ENCODE measurements around the gene FIGLA. TPM values are rescaled to one million over a fixed set of nuclear protein-coding genes. Genes with fewer than 3 reads are reported as not detected.
"Not testable (repeated sequence)": the region's sequence is repeated elsewhere in the genome, so short reads cannot be mapped to it uniquely, and the experiment has no call there.

FIGLA gene
- total and polyA plus RNA-seq, 2 donors (not counting 1 experiment from before 2014, with no cell fraction given) = not detected

- DNase-seq (no peak), ATAC-seq (ENCODE audit: low read depth) (no peak)
- POLR2A ChIA-PET = no interaction called here
- Histone ChIP-seq H3K9ac (ENCODE audit: low read length) (no peak overlapping the region), H3K4me3 (ENCODE audit: control extremely low read depth in 1 of 5, extremely low read depth in 1 of 5, insufficient read depth in 1 of 5, low read depth in 2 of 5, low read length in 4 of 5) (no peak overlapping the region), H4K20me1 (ENCODE audit: control insufficient read depth, insufficient read depth, low read length, poor library complexity, severe bottlenecking) (peaks cover 33% of the 10 kb centered on the region), H3K27ac (ENCODE audit: low read length in 2 of 2) (no peak overlapping the region), H3K79me2 (ENCODE audit: control insufficient read depth, insufficient read depth, low read length) (peaks cover 34% of the 10 kb centered on the region), H3K36me3 (replicated peaks in 1 of 2; ENCODE audit: control extremely low read depth in 1 of 2, control insufficient read depth in 1 of 2, extremely low read depth in 1 of 2, insufficient read depth in 2 of 2, low read length in 1 of 2) (peaks cover 0 to 4% of the 10 kb centered on the region in 2 experiments), H3K4me2 (replicated peaks; ENCODE audit: low read depth, low read length, poor library complexity, severe bottlenecking) (no peak overlapping the region), H3K4me1 (ENCODE audit: control insufficient read depth in 2 of 2, insufficient read depth in 2 of 2, low read length in 2 of 2) (no peaks in the 10 kb centered on the region), H2AFZ (ENCODE audit: insufficient read depth, low read depth, low read length, poor library complexity, severe bottlenecking) (no peak overlapping the region), H3K27me3 (replicated peaks in 1 of 4; ENCODE audit: control extremely low read depth in 1 of 4, control insufficient read depth in 3 of 4, insufficient read depth in 4 of 4, low read length in 3 of 4) (no peaks in the 10 kb centered on the region), H3K9me3 (ENCODE audit: control extremely low read depth in 1 of 3, control insufficient read depth in 2 of 3, insufficient read depth in 1 of 3, low read length in 2 of 3) (peaks cover 0 to 9% (median 4%) of the 10 kb centered on the region in 3 donors)
- intact Hi-C loops (cut with micrococcal nuclease) = no loop called here
- H3K27ac Mint-ChIP-seq = no peak overlapping the region
- no peak overlapping the region for H3K4me3 Mint-ChIP-seq
- H3K4me1 Mint-ChIP-seq = peaks cover 11% of the 10 kb centered on the region
- TF ChIP-seq EZH2 (IDR thresholded peaks at IDR 0.05; ENCODE audit: borderline replicate concordance, insufficient read depth, low read depth, low read length, poor library complexity, severe bottlenecking) = no peak
- TF ChIP-seq CTCF (IDR thresholded peaks at IDR 0.05) = no peak
- H3K9me3 Mint-ChIP-seq (ENCODE audit: insufficient read depth) = peaks cover 6% of the 10 kb centered on the region
- H3K27me3 Mint-ChIP-seq = peaks cover 3% of the 10 kb centered on the region
- CTCF ChIA-PET = interaction anchor here (0.9 kb wide), 1 partner anchor 24 kb away, joined by 3 read pairs; the partner anchor contains the start of gene ADD2
These were observed 46.8 kb downstream of the FIGLA start for GRCh38 chr2:70743677-70744076.

- Histone ChIP-seq H3K4me3 (ENCODE audit: control extremely low read depth in 1 of 5, extremely low read depth in 1 of 5, insufficient read depth in 1 of 5, low read depth in 2 of 5, low read length in 4 of 5) (no peak overlapping the region), H3K27ac (ENCODE audit: low read length in 2 of 2) (no peak overlapping the region), H3K36me3 (replicated peaks in 1 of 2; ENCODE audit: control extremely low read depth in 1 of 2, control insufficient read depth in 1 of 2, extremely low read depth in 1 of 2, insufficient read depth in 2 of 2, low read length in 1 of 2) (peaks cover 0 to 4% of the 10 kb centered on the region in 2 experiments), H4K20me1 (ENCODE audit: control insufficient read depth, insufficient read depth, low read length, poor library complexity, severe bottlenecking) (peaks cover 29% of the 10 kb centered on the region), H2AFZ (ENCODE audit: insufficient read depth, low read depth, low read length, poor library complexity, severe bottlenecking) (no peak overlapping the region), H3K9ac (ENCODE audit: low read length) (no peak overlapping the region), H3K4me1 (ENCODE audit: control insufficient read depth in 2 of 2, insufficient read depth in 2 of 2, low read length in 2 of 2) (no peaks in the 10 kb centered on the region), H3K79me2 (ENCODE audit: control insufficient read depth, insufficient read depth, low read length) (peaks cover 40% of the 10 kb centered on the region), H3K27me3 (replicated peaks in 1 of 4; ENCODE audit: control extremely low read depth in 1 of 4, control insufficient read depth in 3 of 4, insufficient read depth in 4 of 4, low read length in 3 of 4) (no peaks in the 10 kb centered on the region), H3K9me3 (ENCODE audit: control extremely low read depth in 1 of 3, control insufficient read depth in 2 of 3, insufficient read depth in 1 of 3, low read length in 2 of 3) (peaks cover 0 to 9% (median 4%) of the 10 kb centered on the region in 3 donors), H3K4me2 (replicated peaks; ENCODE audit: low read depth, low read length, poor library complexity, severe bottlenecking) (no peak overlapping the region)
- H3K27ac Mint-ChIP-seq = no peak overlapping the region
- peaks cover 9% of the 10 kb centered on the region for H3K4me1 Mint-ChIP-seq
- DNase-seq (no peak), ATAC-seq (ENCODE audit: low read depth) (no peak)
- peaks cover 6% of the 10 kb centered on the region for H3K9me3 Mint-ChIP-seq (ENCODE audit: insufficient read depth)
- no peak overlapping the region for H3K4me3 Mint-ChIP-seq
- CTCF ChIA-PET = no interaction called here
- peaks cover 3% of the 10 kb centered on the region for H3K27me3 Mint-ChIP-seq
- WGBS (ENCODE audit: insufficient coverage) = no CpG with 5 or more reads among the region's 4 CpGs
- POLR2A ChIA-PET = no interaction called here
- intact Hi-C loops (cut with micrococcal nuclease) = no loop called here
- TF ChIP-seq CTCF (IDR thresholded peaks at IDR 0.05) (no peak), EZH2 (IDR thresholded peaks at IDR 0.05; ENCODE audit: borderline replicate concordance, insufficient read depth, low read depth, low read length, poor library complexity, severe bottlenecking) (no peak)
These were observed 47.4 kb downstream of the FIGLA start for GRCh38 chr2:70743068-70743467.

GRCh38 chr2:70739492-70739891 is 51.0 kb downstream of the FIGLA start:
- no CpG with 5 or more reads among the region's 1 CpG for WGBS (ENCODE audit: insufficient coverage)
- intact Hi-C loops (cut with micrococcal nuclease); H3K9me3 Mint-ChIP-seq (ENCODE audit: insufficient read depth); ATAC-seq (ENCODE audit: low read depth); CTCF ChIA-PET; H3K9ac ChIP-seq (ENCODE audit: low read length); H3K9me3 ChIP-seq (ENCODE audit: control extremely low read depth in 1 of 3, control insufficient read depth in 2 of 3, insufficient read depth in 1 of 3, low read length in 2 of 3); H3K36me3 ChIP-seq (replicated peaks in 1 of 2; ENCODE audit: control extremely low read depth in 1 of 2, control insufficient read depth in 1 of 2, extremely low read depth in 1 of 2, insufficient read depth in 2 of 2, low read length in 1 of 2); H3K27ac ChIP-seq (ENCODE audit: low read length in 2 of 2); POLR2A ChIA-PET; H3K27me3 ChIP-seq (replicated peaks in 1 of 4; ENCODE audit: control extremely low read depth in 1 of 4, control insufficient read depth in 3 of 4, insufficient read depth in 4 of 4, low read length in 3 of 4); H3K27ac Mint-ChIP-seq; H3K4me2 ChIP-seq (replicated peaks; ENCODE audit: low read depth, low read length, poor library complexity, severe bottlenecking); H3K27me3 Mint-ChIP-seq; DNase-seq; H3K4me3 Mint-ChIP-seq; H3K4me3 ChIP-seq (ENCODE audit: control extremely low read depth in 1 of 5, extremely low read depth in 1 of 5, insufficient read depth in 1 of 5, low read depth in 2 of 5, low read length in 4 of 5); H2AFZ ChIP-seq (ENCODE audit: insufficient read depth, low read depth, low read length, poor library complexity, severe bottlenecking): not testable (repeated sequence)
- peaks cover 23% of the 10 kb centered on the region for H4K20me1 ChIP-seq (ENCODE audit: control insufficient read depth, insufficient read depth, low read length, poor library complexity, severe bottlenecking)
- peaks cover 50% of the 10 kb centered on the region for H3K79me2 ChIP-seq (ENCODE audit: control insufficient read depth, insufficient read depth, low read length)
- peaks cover 22% of the 10 kb centered on the region for H3K4me1 Mint-ChIP-seq
- peaks cover 13 to 15% of the 10 kb centered on the region in 2 donors for H3K4me1 ChIP-seq (ENCODE audit: control insufficient read depth in 2 of 2, insufficient read depth in 2 of 2, low read length in 2 of 2)

All from B cell (primary cell).